Chondrocyte (in vitro differentiated cells): Measurements from ENCODE around the gene HECTD2. TPM values are rescaled to one million over a fixed set of nuclear protein-coding genes. Genes with fewer than 3 reads are reported as not detected.

Experiments
- DNase-seq: peaks from one replicate; pipeline ENCODE4 v3.0.0; 2021; ENCODE audit warnings: mixed read lengths, low spot score
- H3K27ac Mint-ChIP-seq: one replicate; pipeline ENCODE4 v1.8.0; 2021; ENCODE audit warnings: mild to moderate bottlenecking, moderate library complexity, mixed read lengths; ENCODE audit not compliant: unreplicated experiment
- H3K27me3 Mint-ChIP-seq: 2 replicates; pipeline ENCODE4 v1.8.0; 2021; ENCODE audit warnings: low read depth, mixed read lengths
- H3K36me3 Mint-ChIP-seq: 2 replicates; pipeline ENCODE4 v1.8.0; 2021; ENCODE audit warnings: low read depth, mixed read lengths
- H3K4me1 Mint-ChIP-seq: 2 replicates; pipeline ENCODE4 v1.8.0; 2021; ENCODE audit warnings: low read depth, mild to moderate bottlenecking, mixed read lengths
- H3K4me3 Mint-ChIP-seq: one replicate; pipeline ENCODE4 v1.8.0; 2021; ENCODE audit warnings: mild to moderate bottlenecking, moderate library complexity, mixed read lengths; ENCODE audit not compliant: unreplicated experiment
- H3K9me3 Mint-ChIP-seq: 2 replicates; pipeline ENCODE4 v1.8.0; 2021; ENCODE audit warnings: low read depth, mixed read lengths
- CTCF ChIP-seq: fragments of 200-600 bp; sonication (generic); IDR thresholded peaks from 2 replicates; pipeline ENCODE4 v1.5.0; 2021; ENCODE audit warnings: antibody characterized with exemption, mild to moderate bottlenecking, moderate library complexity
- total RNA-seq: library from RNA; stranded (reverse); gene quantifications from 3 replicates; pipeline ENCODE4 v1.2.1, GENCODE V29; 2021

HECTD2 gene
- total RNA-seq, 1 donor from 2014 or later = 51.8 TPM

GRCh38 chr10:91415816-91416215, 5.7 kb downstream of the HECTD2 start:
- no peaks in the 10 kb centered on the region for H3K9me3 Mint-ChIP-seq
- H3K27me3 Mint-ChIP-seq = no peaks in the 10 kb centered on the region
- no peak for DNase-seq
- peaks cover 25% of the 10 kb centered on the region for H3K4me1 Mint-ChIP-seq
- H3K4me3 Mint-ChIP-seq = no peak overlapping the region
- TF ChIP-seq CTCF = no peak
- H3K36me3 Mint-ChIP-seq = no peaks in the 10 kb centered on the region
- H3K27ac Mint-ChIP-seq = peak overlapping the region; percentile 55

- no peaks in the 10 kb centered on the region for H3K27me3 Mint-ChIP-seq
These were observed 6.3 kb downstream of the HECTD2 start for GRCh38 chr10:91416339-91416855.

GRCh38 chr10:91418416-91418815, 8.3 kb downstream of the HECTD2 start:
- Mint-ChIP-seq H3K36me3 (no peaks in the 10 kb centered on the region), H3K27me3 (no peaks in the 10 kb centered on the region), H3K9me3 (no peaks in the 10 kb centered on the region), H3K4me3 (no peak overlapping the region), H3K4me1 (peaks cover 29% of the 10 kb centered on the region), H3K27ac (peak overlapping the region; percentile 29)
- no peak for TF ChIP-seq CTCF
- no peak for DNase-seq

More at GRCh38 chr10:91416339-91416855, 6.3 kb downstream of the HECTD2 start:
- DNase-seq = no peak
- no peak overlapping the region for H3K4me3 Mint-ChIP-seq
- no peaks in the 10 kb centered on the region for H3K36me3 Mint-ChIP-seq
- H3K9me3 Mint-ChIP-seq = no peaks in the 10 kb centered on the region
- peak overlapping the region; percentile 78 for H3K27ac Mint-ChIP-seq
- peaks cover 30% of the 10 kb centered on the region for H3K4me1 Mint-ChIP-seq
- no peak for TF ChIP-seq CTCF

- TF ChIP-seq CTCF = no peak
- H3K36me3 Mint-ChIP-seq = no peaks in the 10 kb centered on the region
- H3K4me1 Mint-ChIP-seq = peaks cover 37% of the 10 kb centered on the region
- no peak overlapping the region for H3K4me3 Mint-ChIP-seq
- H3K27ac Mint-ChIP-seq = peak overlapping the region; percentile 7
- H3K9me3 Mint-ChIP-seq = no peaks in the 10 kb centered on the region
- no peaks in the 10 kb centered on the region for H3K27me3 Mint-ChIP-seq
- no peak for DNase-seq
These were observed 10.7 kb downstream of the HECTD2 start for GRCh38 chr10:91420868-91421267.

GRCh38 chr10:91422915-91423314, 12.8 kb downstream of the HECTD2 start:
- no peak overlapping the region for H3K27ac Mint-ChIP-seq
- DNase-seq = no peak
- no peaks in the 10 kb centered on the region for H3K9me3 Mint-ChIP-seq
- H3K4me1 Mint-ChIP-seq = peaks cover 38% of the 10 kb centered on the region
- H3K27me3 Mint-ChIP-seq = no peaks in the 10 kb centered on the region
- peaks cover 6% of the 10 kb centered on the region for H3K36me3 Mint-ChIP-seq
- no peak for TF ChIP-seq CTCF
- H3K4me3 Mint-ChIP-seq = no peak overlapping the region
